MCF 10A (cell line): Measurements from ENCODE around the gene NKD1. TPM values are rescaled to one million over a fixed set of nuclear protein-coding genes. Genes with fewer than 3 reads are reported as not detected.
A peak's percentile ranks its signal among the peaks of the same experiment; 100 is the strongest.
"Not testable (repeated sequence)": the region's sequence is repeated elsewhere in the genome, so short reads cannot be mapped to it uniquely, and the experiment has no call there.

Source experiments
- BruUV-seq: library from RNA; stranded (reverse); fragments of 400-500 nt; replicated peaks from 2 replicates; lab custom pipeline; 2021; lab: Mats Ljungman, UMichigan
- CTCF ChIA-PET: fragments of 300-600 bp; sonication (Branson Sonifier 250); formaldehyde crosslinking; extraction: SDS; loops from one replicate; lab custom pipeline; 2021; ENCODE audit warnings: antibody characterized with exemption, inconsistent platforms; lab: Yijun Ruan, JAX
- POLR2A ChIA-PET: fragments of 300-600, 350-650 bp; sonication (Branson Sonifier 250); formaldehyde crosslinking; extraction: SDS; loops from one replicate; lab custom pipeline; 2020; ENCODE audit warnings: antibody characterized with exemption, inconsistent platforms; lab: Yijun Ruan, JAX
- DNase-seq: peaks from one replicate; pipeline ENCODE4 v3.0.0-alpha.2; 2018; ENCODE audit not compliant: unreplicated experiment
- H3K27ac Mint-ChIP-seq: one replicate; pipeline ENCODE4 v1.8.0; 2022; ENCODE audit warnings: mild to moderate bottlenecking, low read depth, mixed read lengths; ENCODE audit not compliant: unreplicated experiment
- H3K27me3 Mint-ChIP-seq: one replicate; pipeline ENCODE4 v1.8.0; 2022; ENCODE audit warnings: mixed read lengths; ENCODE audit not compliant: insufficient read depth, unreplicated experiment
- H3K36me3 Mint-ChIP-seq: one replicate; pipeline ENCODE4 v1.8.0; 2022; ENCODE audit warnings: mild to moderate bottlenecking, moderate library complexity, mixed read lengths; ENCODE audit not compliant: insufficient read depth, unreplicated experiment
- H3K4me1 Mint-ChIP-seq: one replicate; pipeline ENCODE4 v1.8.0; 2022; ENCODE audit warnings: mixed read lengths; ENCODE audit not compliant: insufficient read depth, unreplicated experiment
- H3K4me3 Mint-ChIP-seq: one replicate; pipeline ENCODE4 v1.8.0; 2022; ENCODE audit warnings: mild to moderate bottlenecking, moderate library complexity, mixed read lengths; ENCODE audit not compliant: unreplicated experiment
- H3K9me3 Mint-ChIP-seq: one replicate; pipeline ENCODE4 v1.8.0; 2022; ENCODE audit warnings: mixed read lengths; ENCODE audit not compliant: unreplicated experiment
- CTCF ChIP-seq: fragments of 200-600 bp; IDR thresholded peaks from one replicate; pipeline ENCODE4 v1.8.0; 2022; ENCODE audit warnings: antibody characterized with exemption, mild to moderate bottlenecking; ENCODE audit not compliant: unreplicated experiment
- intact Hi-C: fragments of 100-400 bp; cut with micrococcal nuclease; formaldehyde crosslinking; loops from 2 replicates; pipeline ENCODE4 v1.14.1; 2022
- total RNA-seq: library from RNA; stranded (reverse); gene quantifications from 2 replicates; pipeline ENCODE4 v1.2.3, GENCODE V29; 2022

The NKD1 gene
- total RNA-seq, 1 experiment from 2014 or later = 0.07 TPM

GRCh38 chr16:50534958-50535357, 13.2 kb upstream of the NKD1 start:
- Mint-ChIP-seq H3K4me1 (peaks cover 14% of the 10 kb centered on the region), H3K36me3 (no peaks in the 10 kb centered on the region)

GRCh38 chr16:50535506-50536257, 12.5 kb upstream of the NKD1 start:
- no peak for DNase-seq
- H3K4me3 Mint-ChIP-seq = no peak overlapping the region
- CTCF ChIA-PET = interaction anchor here (0.5 to 0.7 kb wide), 2 partner anchors 138 to 1913 kb away, joined by 3 read pairs; no protein-coding TSS in a partner anchor
- no peak overlapping the region for H3K27ac Mint-ChIP-seq
- intact Hi-C loops = no loop called here
- H3K27me3 Mint-ChIP-seq = no peaks in the 10 kb centered on the region
- H3K9me3 Mint-ChIP-seq = no peaks in the 10 kb centered on the region
- POLR2A ChIA-PET = no interaction called here
- no peaks in the 10 kb centered on the region for H3K36me3 Mint-ChIP-seq
- peaks cover 9% of the 10 kb centered on the region for H3K4me1 Mint-ChIP-seq
- no TSS peak for BruUV-seq
- no peak for TF ChIP-seq CTCF

More at GRCh38 chr16:50534958-50535357, 13.2 kb upstream of the NKD1 start:
- Mint-ChIP-seq H3K9me3 (no peaks in the 10 kb centered on the region), H3K27me3 (no peaks in the 10 kb centered on the region), H3K27ac (no peak overlapping the region), H3K4me3 (no peak overlapping the region)
- intact Hi-C loops = no loop called here
- no peak for DNase-seq
- ChIA-PET POLR2A (no interaction called here), CTCF (interaction anchor here (0.6 to 0.9 kb wide), 2 partner anchors 262 to 272 kb away, joined by 3 to 4 read pairs; no protein-coding TSS in a partner anchor)
- no TSS peak for BruUV-seq
- TF ChIP-seq CTCF = no peak

- not testable (repeated sequence) for H3K27me3 Mint-ChIP-seq
- POLR2A ChIA-PET = interaction anchor here (0.6 kb wide), 1 partner anchor 289 kb away, joined by 3 read pairs; no protein-coding TSS in a partner anchor
These were observed 11.9 kb upstream of the NKD1 start for GRCh38 chr16:50536258-50536645.

GRCh38 chr16:50537533-50538290, 10.5 kb upstream of the NKD1 start:
- TF ChIP-seq CTCF = no peak
- no TSS peak for BruUV-seq
- intact Hi-C loops = no loop called here
- ChIA-PET POLR2A (no interaction called here), CTCF (interaction anchor here (0.6 to 1.0 kb wide), 6 partner anchors 56 to 185 kb away, joined by 3 to 6 read pairs (median 3); no protein-coding TSS in a partner anchor)
- peak; percentile 45 for DNase-seq
- Mint-ChIP-seq H3K9me3 (no peaks in the 10 kb centered on the region), H3K4me1 (no peaks in the 10 kb centered on the region), H3K36me3 (no peaks in the 10 kb centered on the region), H3K27me3 (no peaks in the 10 kb centered on the region), H3K4me3 (no peak overlapping the region), H3K27ac (no peak overlapping the region)

More at GRCh38 chr16:50536258-50536645, 11.9 kb upstream of the NKD1 start:
- H3K36me3 Mint-ChIP-seq, H3K4me3 Mint-ChIP-seq, H3K4me1 Mint-ChIP-seq, intact Hi-C loops, H3K27ac Mint-ChIP-seq, DNase-seq, BruUV-seq, H3K9me3 Mint-ChIP-seq: not testable (repeated sequence)
- CTCF ChIA-PET = interaction anchor here (0.6 to 0.7 kb wide), 2 partner anchors 138 to 289 kb away, joined by 3 to 4 read pairs; no protein-coding TSS in a partner anchor
